GM21528 (cell line): Measurements from ENCODE around the gene FAM120B.
A peak's percentile ranks its signal among the peaks of the same experiment; 100 is the strongest.
"Not testable (repeated sequence)": the region's sequence is repeated elsewhere in the genome, so short reads cannot be mapped to it uniquely, and the experiment has no call there.

ENCODE experiments used
- ATAC-seq: cut with Tn5 transposase; IDR thresholded peaks from one replicate; pipeline ENCODE4 v1.9.1; 2021; ENCODE audit warnings: mild to moderate bottlenecking, moderate library complexity; ENCODE audit not compliant: unreplicated experiment, low FRiP score

Gene FAM120B, protein sequence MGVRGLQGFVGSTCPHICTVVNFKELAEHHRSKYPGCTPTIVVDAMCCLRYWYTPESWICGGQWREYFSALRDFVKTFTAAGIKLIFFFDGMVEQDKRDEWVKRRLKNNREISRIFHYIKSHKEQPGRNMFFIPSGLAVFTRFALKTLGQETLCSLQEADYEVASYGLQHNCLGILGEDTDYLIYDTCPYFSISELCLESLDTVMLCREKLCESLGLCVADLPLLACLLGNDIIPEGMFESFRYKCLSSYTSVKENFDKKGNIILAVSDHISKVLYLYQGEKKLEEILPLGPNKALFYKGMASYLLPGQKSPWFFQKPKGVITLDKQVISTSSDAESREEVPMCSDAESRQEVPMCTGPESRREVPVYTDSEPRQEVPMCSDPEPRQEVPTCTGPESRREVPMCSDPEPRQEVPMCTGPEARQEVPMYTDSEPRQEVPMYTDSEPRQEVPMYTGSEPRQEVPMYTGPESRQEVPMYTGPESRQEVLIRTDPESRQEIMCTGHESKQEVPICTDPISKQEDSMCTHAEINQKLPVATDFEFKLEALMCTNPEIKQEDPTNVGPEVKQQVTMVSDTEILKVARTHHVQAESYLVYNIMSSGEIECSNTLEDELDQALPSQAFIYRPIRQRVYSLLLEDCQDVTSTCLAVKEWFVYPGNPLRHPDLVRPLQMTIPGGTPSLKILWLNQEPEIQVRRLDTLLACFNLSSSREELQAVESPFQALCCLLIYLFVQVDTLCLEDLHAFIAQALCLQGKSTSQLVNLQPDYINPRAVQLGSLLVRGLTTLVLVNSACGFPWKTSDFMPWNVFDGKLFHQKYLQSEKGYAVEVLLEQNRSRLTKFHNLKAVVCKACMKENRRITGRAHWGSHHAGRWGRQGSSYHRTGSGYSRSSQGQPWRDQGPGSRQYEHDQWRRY

DNA sequence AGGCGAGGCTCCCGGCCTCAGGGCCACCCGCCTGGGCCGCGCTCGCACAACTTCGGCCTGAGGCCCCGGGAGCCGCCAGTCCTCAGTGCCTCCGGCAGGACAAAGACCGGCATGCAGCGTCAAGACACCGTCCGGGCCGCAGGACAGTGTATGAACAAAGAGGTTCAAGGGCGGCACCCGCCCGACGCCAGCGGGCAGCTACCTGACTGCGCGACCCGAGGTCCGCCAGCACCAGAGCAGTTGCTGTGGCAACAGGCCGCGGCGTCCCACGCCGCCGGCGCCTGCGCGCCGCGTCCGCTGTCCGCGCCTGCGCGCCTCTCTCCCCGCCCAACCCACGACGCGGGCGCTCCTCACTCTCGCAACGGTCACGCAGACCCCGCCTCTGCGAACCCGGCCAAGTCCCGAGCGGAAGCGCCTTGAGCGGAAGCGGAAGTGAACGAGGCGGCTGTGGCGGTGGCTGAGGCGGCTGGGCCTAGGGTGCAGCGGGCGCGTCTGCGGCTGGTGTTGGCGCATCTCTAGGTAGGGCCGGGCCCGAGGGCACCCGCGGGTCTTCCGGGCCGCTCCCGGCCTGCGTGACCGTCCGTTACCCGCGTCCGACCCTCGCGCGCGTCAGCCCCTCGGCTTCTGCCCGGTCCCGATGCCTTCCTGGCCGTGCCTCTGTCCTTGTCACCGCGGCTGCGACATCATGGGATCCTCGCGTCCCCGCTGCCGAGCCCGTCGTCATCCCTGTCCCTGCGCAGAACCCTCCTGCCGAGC, at the start of gene FAM120B:
Gene FAM120B (plus strand): TSS at position 435 of the 756 bp plus-strand sequence. CDS start 10,633 bp downstream, outside the sequence.
- peak; percentile 99 for ATAC-seq

DNA sequence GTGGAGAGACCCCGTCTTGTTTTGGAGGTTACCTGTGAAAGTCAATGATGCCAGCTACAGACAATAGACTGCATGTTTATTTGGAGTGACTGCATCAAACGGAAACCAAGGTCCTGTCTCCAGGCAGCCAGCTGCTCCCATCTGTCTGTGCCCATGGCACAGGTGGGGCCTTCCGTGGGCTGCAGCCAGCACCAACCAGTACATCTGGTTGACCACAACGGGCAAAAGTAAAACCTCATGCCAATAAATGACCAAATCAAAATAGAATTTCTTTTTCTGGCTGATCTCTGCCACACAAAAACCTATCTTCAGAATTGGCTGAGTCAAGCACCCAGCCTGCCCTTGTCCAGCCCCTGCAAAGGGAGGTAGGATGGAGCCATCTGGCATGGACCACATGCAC, 49.2 kb upstream of the FAM120B start:
- ATAC-seq: no peak

DNA sequence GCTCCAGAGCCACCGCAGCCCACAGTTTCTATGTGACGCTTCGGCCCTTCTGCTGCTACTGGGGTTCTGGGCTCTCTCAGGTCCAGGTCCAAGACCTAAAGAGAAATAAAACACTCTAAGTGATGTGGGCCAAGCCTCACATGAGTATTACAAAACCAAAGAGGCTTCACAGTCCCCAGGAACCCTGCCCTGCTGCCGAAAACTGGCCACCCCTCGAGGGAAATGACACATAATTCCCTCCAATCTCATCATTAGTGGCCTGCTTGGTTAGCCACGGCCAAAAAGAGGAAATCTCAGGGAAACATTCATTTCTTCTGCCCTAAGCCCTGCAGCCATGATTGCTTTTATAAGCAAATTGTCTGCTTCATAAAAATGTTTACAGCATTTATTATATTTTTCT, 48.2 kb upstream of the FAM120B start:
- no peak for ATAC-seq

DNA sequence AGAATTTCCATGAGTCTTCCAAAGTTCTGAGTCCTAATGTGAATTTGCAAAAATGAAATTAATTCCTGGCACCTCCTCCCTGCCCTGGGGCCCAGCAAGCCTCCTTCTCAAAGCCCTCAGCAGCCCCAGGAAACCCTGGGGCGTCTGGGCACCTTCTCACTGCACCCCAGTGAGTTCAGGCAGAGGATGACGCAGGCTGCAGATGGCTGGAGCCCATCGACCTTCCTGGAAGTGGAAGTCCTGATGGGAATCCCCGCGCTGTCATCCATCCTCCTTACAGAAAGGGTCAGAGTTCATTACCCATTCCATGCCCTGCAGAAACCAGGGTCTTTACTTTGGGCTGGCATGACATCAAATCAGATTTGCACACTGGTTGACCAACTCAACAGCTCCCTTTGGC, 47.3 kb upstream of the FAM120B start:
- no peak for ATAC-seq

DNA sequence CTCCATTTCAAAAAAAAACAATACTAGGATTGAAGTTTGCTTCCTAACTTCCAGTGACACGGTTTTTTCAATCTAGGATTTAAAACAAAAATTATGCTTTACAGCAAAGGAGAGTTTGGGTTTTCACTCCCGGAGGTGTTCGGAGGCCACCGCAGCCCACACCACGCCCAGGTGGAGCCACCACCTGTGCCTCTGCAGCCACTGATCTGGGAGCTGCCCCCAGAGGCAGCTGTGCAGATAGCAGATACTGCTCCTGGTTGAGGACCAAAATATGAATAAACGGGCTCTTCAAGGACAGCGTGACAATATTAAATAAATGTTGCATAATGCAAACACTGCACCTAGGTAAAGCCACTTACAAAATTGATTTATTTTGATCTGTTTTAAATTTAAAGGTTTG, 45.9 kb upstream of the FAM120B start:
- no peak for ATAC-seq

DNA sequence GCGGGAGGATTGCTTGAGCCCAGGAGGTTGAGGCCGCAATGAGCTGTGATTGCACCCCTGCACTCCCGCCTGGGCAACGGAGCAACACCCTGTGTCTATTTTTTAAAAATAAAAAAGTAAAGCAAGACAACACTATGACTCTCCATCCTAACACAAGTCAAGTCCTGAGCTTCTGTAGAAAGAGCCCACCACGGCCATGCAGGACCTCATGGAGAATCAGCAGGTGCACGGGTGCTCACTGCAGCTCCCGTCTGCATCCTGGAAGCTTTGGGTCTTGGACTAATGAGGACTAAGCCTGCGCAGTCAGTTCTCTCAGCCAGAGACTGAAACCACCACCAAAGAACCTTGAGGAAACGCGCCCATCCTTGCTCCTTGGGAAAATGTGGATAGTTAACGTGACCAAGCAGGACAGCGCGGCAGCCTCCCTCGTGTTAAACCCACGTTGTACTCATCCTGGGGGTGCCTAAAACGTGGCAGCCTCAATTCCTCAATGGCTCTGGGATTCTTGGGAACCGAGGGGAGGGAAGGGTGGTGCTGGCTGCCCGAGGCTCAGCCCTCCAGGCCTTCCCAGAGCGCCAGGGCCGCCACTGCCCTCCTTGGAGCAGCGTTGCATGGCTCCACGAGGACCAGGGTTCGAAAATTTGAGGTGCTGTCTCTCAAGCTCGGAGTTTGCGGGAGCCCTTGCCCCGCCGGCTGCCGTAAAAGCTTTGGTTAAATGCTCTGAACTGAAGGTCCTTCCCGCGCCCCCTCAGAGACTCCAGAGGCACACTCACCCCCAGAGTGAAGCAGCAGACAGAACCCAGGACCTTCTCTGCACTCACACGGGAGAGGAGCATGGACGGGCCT, 44.7 kb upstream of the FAM120B start:
- ATAC-seq: no peak

DNA sequence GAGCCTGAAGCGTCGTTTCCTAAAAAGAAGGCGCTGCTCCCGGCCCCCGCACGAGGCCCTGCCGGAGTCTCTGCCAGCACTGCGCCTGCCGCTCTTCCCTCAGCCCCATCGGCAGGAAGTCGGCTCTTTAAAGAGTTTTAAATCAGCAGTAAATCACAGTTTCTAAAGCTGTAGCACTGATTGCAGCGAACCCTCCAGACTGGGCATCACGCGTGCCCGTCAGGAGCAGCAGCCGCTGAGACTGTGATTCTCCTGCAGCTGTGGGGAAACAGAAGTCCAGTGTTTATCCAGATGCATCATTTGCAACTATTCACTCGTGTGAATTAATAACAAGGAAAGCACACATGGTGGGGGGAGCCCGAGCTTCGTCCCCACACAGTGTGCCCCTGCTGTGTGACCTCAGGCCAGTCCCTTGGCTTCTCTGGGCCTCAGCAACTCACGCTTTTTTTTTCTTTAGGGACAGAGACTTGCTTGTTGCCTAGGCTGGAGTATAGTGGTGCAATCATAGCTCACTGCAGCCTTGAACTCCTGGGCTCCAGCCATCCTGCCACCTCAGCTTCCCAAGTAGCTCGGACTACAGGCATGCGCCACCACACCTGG, 44.0 kb upstream of the FAM120B start:
- no peak for ATAC-seq

DNA sequence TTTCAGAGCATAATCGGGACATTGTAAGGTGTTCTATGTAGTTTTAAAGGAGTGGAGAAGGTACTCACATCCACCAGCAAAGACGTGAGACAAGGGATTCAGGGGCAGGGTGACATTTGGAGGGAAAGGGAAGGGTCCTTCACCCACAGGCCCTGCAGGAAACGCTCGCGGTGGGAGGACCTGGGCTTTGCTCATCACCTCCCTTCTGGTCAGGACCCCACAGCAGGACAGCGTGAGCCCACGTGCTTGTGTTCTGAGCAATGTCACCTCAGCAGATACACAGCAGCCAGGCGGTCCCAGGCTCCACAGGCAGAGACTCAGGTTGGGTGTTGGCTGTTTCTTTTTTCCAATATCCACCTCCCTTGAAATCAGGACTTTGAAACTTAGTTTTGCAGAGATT, 43.1 kb upstream of the FAM120B start:
- ATAC-seq: no peak

DNA sequence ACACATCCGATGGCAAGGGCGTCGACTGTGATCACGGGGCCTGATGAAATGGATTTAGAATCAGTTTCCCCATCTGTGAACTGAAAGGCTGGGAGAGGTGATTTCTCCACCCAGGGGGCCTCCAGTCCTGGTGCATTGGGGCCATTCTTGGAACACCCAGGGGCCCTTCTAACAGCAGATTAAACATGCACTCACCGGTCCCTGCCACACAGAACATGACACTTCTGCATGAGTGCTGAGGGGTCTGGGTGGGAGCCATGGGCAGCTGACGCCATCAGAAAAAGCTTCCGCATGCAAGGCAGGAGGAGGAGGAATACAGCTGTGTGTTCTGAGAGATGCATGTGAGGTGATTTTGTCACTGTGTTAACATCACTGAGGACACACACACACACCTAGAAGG, 42.5 kb upstream of the FAM120B start:
- ATAC-seq: no peak

DNA sequence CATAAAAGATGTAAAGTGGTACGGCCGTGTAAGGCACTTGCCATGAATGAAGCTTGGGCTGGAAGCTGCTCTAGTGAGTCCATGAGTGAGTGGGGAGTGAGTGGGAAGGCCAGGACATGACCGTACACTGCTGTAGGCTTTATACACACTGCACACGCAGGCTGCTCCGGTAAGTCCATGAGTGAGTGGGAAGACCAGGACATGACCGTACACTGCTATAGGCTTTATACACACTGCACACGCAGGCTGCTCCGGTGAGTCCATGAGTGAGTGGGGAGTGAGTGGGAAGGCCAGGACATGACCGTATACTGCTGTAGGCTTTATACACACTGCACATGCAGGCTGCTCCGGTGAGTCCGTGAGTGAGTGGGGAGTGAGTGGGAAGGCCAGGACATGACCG, 41.9 kb upstream of the FAM120B start:
- not testable (repeated sequence) for ATAC-seq

DNA sequence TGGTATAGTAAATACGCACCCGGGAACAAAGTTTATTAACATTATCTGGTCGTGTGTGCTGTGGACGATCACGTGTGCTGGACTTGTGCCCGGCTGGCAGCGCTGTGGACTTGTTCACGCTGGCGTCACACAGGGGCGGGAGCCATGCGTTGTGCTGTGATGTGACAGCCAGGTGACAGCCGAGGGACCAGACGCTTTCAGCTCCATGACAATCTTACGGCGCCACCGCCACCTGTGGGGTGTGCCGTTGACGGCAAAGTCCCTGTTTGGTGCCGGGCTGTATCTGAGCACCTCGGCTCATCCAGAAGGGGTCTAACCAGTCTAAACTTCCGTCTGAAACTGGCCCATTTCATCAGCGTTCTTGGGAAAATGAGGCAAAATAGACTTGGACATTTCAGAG, 40.9 kb upstream of the FAM120B start:
- no peak for ATAC-seq

DNA sequence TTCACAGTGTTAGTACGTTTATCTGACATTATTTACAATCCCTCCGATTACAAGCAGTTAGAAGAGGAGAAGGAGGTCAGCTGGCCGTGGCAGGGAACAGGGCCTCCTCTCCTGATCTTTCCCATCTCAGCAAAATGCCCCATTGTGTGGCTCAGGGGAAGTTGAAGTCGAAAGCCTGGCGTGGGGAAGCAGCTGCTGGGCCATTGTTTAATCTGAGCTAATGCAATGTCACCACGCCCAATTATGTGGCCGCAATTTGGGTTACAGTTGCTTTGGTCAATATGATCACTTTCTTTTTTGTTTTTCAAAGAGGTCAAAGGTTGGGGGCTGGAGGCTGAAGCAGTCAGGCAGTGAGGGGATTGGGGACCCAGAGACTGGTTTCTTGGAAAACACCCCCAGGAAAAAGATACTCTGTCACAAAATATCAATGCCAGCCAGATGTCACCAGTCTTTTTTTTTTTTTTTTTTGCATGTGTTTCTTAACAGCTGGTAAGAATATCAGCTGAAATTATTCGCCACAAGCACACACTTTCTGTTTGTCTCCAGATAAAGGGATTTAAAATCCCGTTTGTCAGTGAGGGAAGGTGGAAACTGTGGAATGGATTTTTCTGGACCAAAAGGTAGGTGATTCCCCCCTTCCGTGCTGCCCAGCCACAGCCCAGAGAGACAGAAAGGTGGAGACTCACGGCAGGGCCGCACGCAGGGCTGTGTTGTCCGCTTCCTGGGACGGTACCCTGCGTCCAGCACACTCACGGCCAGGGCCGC, 40.3 kb upstream of the FAM120B start:
- no peak for ATAC-seq

DNA sequence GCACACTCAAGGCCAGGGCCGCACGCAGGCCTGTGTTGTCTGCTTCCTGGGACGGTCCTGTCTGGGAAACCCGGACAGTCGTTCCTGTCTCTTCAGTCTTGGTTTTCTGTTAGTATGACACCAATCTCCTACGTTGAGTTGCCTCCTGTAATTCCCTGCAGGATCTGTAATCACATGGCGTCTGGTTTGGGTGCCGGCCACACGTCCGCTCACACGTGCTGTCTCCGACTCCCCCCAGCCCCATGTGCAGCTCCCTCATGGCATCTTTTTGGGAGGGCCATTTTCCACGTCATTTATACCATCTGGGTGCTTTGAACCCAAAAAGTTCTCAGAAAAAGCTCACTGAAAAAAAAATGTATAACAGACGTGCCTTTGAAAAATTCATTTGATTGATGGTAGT, 38.9 kb upstream of the FAM120B start:
- ATAC-seq: no peak

DNA sequence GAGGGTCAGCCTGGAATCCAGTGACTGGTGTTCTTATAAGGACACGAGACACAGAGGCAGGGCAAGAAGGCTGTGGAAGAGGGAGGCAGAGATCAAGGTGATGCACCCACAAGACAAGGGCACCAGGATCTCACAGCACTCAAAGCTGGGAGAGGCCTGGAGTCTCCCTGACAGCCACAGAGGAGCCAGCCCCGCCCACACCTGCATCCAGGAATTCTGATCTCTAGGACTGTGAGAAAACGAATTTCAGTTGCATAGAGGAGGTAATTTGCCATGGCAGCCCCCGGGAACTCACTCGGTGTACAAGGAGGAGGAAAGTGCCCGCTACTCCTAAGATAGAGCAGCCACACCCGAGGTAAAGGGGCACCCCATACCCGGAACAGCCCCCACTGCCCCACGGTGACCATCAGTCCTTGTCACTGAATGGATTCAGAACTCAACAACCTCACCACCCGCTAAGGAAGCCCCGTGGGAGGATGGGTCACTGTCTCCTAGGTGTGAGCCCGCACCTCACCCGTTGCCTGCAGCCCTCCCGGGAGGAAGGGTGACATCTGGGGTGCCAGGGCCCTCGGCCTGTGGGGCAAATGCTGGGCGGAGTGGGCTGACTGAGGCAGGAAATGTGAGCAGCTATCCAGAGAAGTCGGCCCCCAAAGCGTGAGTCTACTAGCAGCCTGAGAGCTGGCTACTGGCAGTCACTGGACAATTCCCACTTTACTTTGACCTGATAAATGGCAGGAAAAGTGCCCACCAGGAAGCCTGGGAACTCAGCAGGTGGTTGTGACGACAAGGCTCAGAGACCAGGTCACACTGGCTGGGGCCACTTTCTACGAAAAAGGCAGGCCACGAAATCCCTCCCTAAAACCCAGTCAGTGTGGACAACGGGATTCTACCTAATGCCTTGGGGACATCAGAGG, 38.1 kb upstream of the FAM120B start:
- ATAC-seq: no peak

DNA sequence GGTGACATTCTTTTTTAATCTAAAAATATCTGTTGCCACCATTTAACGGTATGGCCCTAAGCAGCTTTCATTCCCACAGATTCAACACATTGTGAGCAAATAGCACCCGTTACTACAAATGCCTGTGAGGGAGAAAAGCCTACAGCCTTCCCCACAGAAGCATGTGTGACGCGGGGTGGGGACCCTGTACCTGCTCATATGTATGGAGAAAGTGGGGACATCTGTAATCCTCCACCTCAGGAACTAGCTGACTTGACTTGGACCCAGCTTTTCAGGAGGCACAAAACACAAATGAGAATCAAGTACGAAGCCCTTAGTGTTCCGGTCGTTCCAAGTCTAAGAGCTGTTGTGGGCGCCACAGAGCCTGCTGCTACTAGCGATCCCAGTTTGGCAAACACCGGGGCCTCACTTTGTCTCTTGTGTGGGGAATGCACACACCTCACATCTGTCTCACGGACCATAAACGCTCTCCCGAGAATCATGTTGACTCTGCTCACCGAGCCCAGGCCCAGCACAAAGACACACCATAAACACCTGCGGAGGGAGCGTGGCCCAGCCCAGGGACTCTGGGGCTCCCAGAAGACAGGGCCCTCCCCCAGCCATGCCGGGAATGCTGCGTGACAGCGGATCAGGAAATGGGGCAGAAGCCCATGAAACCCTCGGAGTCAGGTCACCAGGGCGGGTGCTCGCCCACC, 37.3 kb upstream of the FAM120B start:
- ATAC-seq: no peak

DNA sequence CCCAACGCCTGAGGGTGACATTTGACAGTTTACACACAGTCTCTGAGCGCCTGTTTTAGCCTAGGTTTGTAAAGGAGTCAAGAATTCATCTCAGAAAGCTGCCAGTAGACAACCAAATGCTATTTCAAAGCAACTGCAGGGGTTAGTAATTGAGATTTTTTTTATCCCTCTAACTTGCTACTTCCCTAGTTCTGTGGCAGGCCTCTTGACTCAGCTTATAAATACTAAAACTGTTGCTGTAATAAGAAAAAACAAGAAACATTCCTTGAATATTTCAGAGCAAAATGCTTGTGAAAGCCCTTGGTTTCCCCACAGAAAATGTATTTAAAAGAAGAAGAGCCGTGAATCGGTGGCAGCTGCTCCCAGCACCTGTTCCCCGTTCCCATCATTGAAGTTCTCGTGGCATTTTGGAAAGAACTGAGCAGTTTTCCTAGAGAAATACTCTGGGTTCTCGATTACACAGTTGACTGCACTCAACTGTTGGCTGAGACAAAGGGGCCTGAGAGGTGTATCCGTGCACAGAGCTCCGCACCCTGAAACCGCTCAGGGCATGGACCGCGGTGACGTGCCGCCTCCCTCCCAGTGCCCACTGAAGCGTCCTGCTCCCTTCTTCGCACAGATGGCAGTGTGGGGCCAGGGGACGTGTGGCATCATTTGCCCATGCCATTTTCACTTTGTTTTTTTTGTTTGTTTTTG, 36.6 kb upstream of the FAM120B start:
- ATAC-seq: no peak
